ENCODE data around the gene AGAP1.
"Not testable (repeated sequence)": the region's sequence is repeated elsewhere in the genome, so short reads cannot be mapped to it uniquely, and the experiment has no call there.

AGAP1 gene

DNA sequence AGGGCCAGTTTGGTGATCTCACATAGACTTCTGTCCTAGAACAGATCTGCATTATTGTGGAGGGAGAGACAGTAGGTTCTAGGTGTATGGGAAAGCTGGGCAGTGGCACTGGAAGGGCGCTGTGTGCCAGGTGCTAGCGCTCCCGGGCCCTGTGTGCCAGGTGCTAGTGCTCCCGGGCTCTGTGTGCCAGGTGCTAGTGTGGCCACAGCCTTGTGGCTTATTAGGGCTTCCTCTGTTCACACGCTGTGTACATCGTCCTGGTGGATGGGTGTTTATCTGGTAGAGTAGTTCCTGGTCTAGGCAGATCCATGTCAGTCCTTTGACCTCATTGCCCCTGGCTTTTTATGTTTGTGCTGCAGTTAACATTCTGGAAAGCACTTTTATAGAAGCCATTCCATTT is 263.4 kb downstream of the AGAP1 start:
- H3K27ac ChIP-seq (ENCODE audit: poor library complexity, severe bottlenecking): no peak overlapping the region
- DNase-seq (ENCODE audit: low spot score) (no peak), ATAC-seq (ENCODE audit: low read depth) (no peak)
- H3K27me3 ChIP-seq (ENCODE audit: insufficient read depth, poor library complexity, severe bottlenecking): no peaks in the 10 kb centered on the region
- H3K9me3 ChIP-seq (ENCODE audit: severe bottlenecking): no peaks in the 10 kb centered on the region
- no peaks in the 10 kb centered on the region for H3K4me1 ChIP-seq (ENCODE audit: insufficient read depth, poor library complexity, severe bottlenecking)
- no peaks in the 10 kb centered on the region for H3K36me3 ChIP-seq (ENCODE audit: low read depth)
- no peak overlapping the region for H3K4me3 ChIP-seq (ENCODE audit: severe bottlenecking)
- TF ChIP-seq, protein P1, sequence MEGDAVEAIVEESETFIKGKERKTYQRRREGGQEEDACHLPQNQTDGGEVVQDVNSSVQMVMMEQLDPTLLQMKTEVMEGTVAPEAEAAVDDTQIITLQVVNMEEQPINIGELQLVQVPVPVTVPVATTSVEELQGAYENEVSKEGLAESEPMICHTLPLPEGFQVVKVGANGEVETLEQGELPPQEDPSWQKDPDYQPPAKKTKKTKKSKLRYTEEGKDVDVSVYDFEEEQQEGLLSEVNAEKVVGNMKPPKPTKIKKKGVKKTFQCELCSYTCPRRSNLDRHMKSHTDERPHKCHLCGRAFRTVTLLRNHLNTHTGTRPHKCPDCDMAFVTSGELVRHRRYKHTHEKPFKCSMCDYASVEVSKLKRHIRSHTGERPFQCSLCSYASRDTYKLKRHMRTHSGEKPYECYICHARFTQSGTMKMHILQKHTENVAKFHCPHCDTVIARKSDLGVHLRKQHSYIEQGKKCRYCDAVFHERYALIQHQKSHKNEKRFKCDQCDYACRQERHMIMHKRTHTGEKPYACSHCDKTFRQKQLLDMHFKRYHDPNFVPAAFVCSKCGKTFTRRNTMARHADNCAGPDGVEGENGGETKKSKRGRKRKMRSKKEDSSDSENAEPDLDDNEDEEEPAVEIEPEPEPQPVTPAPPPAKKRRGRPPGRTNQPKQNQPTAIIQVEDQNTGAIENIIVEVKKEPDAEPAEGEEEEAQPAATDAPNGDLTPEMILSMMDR (IDR thresholded peaks at IDR 0.05; ENCODE audit: poor library complexity, severe bottlenecking): no peak

DNA sequence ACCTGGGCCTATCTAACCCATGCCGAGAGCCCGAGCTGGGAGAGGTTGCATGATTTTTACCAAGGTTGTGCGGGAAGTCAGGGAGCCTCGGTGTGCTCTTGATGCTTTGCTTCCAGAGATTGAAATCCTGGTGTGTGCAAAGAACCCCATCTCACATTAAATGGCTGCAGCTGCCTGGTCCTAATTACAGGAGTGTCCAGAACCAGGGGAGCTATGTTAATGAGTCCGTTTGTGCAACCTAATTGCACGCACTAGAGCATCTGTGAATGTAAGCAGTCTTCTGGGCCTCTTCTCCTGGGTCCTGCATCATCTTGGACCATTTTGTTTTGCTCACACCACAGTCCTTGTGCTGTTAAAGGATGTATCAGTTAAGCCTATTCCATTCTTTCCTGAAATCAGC is 263.8 kb downstream of the AGAP1 start:
- no peak overlapping the region for H3K4me3 ChIP-seq (ENCODE audit: severe bottlenecking)
- ATAC-seq (ENCODE audit: low read depth): no peak
- DNase-seq (ENCODE audit: low spot score): no peak
- H3K27ac ChIP-seq (ENCODE audit: poor library complexity, severe bottlenecking): no peak overlapping the region
- no peaks in the 10 kb centered on the region for H3K4me1 ChIP-seq (ENCODE audit: insufficient read depth, poor library complexity, severe bottlenecking)
- TF ChIP-seq, protein P1 (IDR thresholded peaks at IDR 0.05; ENCODE audit: poor library complexity, severe bottlenecking): no peak
- no peaks in the 10 kb centered on the region for H3K36me3 ChIP-seq (ENCODE audit: low read depth)
- H3K9me3 ChIP-seq (ENCODE audit: severe bottlenecking): no peaks in the 10 kb centered on the region
- no peaks in the 10 kb centered on the region for H3K27me3 ChIP-seq (ENCODE audit: insufficient read depth, poor library complexity, severe bottlenecking)

DNA sequence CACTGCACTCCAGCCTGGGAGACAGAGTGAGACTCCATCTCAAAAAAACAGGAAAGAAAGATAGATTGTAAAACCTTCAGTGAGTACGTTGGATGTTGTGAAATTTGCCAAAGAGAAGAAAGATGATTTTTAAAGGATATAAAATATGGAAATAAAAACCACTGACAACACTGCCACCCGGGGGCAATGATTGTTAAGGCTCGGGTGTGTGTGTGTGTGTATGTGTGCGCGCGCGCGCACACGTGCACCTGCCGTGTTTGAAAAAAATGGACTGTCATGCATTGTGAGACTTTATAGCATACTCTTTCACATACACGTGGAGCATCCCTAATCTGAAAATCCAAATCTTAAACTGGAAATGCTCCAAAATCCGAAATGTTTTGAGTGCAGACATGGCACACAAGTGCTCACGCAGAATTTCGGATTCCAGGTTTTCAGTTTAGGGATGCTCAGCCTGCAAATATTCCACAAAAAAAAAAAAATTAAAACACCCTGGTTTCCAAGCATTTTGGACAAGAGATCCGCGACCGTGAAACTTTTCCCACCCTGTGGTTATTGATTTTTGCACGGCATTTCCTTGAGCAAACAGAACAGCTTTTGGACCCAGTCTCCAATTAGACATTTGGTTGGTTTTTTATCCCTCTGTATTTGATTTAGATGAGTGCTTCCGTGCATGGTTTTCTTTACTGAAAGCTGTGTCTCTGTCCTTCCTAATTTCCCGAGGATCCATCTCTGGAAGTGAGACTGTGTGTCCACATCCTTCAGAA is 269.2 kb downstream of the AGAP1 start:
- no peak for ATAC-seq (ENCODE audit: low read depth)

DNA sequence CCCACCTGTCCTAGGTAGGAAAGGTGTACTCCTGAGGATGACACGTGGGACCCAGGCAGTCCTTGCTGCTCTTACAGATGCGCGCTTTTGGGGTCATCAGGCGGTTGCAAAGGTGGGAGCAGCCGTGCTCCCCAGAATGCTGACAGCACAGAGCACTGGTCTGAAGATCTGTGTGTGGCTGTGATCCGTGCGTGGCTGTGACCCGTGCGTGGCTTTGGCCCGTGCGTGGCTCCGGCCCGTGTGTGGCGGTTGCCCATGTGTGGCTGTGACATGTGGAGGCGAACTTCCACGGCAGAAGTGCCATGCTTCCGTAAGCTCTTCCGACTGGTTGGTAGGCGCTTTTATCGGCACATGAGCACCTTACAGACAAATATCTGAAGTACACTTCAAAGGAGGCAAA is 270.0 kb downstream of the AGAP1 start:
- DNase-seq (ENCODE audit: low spot score) (no peak), ATAC-seq (ENCODE audit: low read depth) (no peak)
- no peak overlapping the region for H3K27ac ChIP-seq (ENCODE audit: poor library complexity, severe bottlenecking)
- no peaks in the 10 kb centered on the region for H3K27me3 ChIP-seq (ENCODE audit: insufficient read depth, poor library complexity, severe bottlenecking)
- peaks cover 9% of the 10 kb centered on the region for H3K4me1 ChIP-seq (ENCODE audit: insufficient read depth, poor library complexity, severe bottlenecking)
- no peaks in the 10 kb centered on the region for H3K9me3 ChIP-seq (ENCODE audit: severe bottlenecking)
- TF ChIP-seq, protein P1 (IDR thresholded peaks at IDR 0.05; ENCODE audit: poor library complexity, severe bottlenecking): no peak
- 0 out of 2 replicates have a peak, but pooled peaks cover 3% of the 10 kb centered on the region for H3K36me3 ChIP-seq (ENCODE audit: low read depth)
- no peak overlapping the region for H3K4me3 ChIP-seq (ENCODE audit: severe bottlenecking)

More for the DNA sequence above, 269.2 kb downstream of the AGAP1 start:
- H3K4me1 ChIP-seq (ENCODE audit: insufficient read depth, poor library complexity, severe bottlenecking): peaks cover 9% of the 10 kb centered on the region
- H3K9me3 ChIP-seq (ENCODE audit: severe bottlenecking): no peaks in the 10 kb centered on the region
- TF ChIP-seq, protein P1 (IDR thresholded peaks at IDR 0.05; ENCODE audit: poor library complexity, severe bottlenecking): no peak
- no peak for DNase-seq (ENCODE audit: low spot score)
- no peak overlapping the region for H3K27ac ChIP-seq (ENCODE audit: poor library complexity, severe bottlenecking)
- no peaks in the 10 kb centered on the region for H3K27me3 ChIP-seq (ENCODE audit: insufficient read depth, poor library complexity, severe bottlenecking)
- 0 out of 2 replicates have a peak, but pooled peaks cover 3% of the 10 kb centered on the region for H3K36me3 ChIP-seq (ENCODE audit: low read depth)
- no peak overlapping the region for H3K4me3 ChIP-seq (ENCODE audit: severe bottlenecking)

DNA sequence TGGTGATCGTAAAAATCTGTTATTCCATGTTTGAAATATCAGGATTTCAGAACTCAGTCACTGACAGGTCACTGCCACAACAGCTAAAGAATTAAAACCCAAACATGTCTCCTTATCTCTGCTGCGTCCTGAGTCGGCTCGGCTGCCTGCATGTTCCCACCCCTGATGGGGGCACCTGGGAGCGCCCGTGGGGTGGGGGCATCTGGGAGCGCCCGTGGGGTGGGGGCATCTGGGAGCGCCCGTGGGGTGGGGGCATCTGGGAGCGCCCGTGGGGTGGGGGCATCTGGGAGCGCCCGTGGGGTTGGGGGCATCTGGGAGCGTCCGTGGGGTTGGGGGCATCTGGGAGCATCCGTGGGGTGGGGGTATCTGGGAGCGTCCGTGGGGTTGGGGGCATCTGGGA is 270.6 kb downstream of the AGAP1 start:
- H3K4me1 ChIP-seq (ENCODE audit: insufficient read depth, poor library complexity, severe bottlenecking): peaks cover 14% of the 10 kb centered on the region
- DNase-seq (ENCODE audit: low spot score); H3K9me3 ChIP-seq (ENCODE audit: severe bottlenecking); H3K36me3 ChIP-seq (ENCODE audit: low read depth); H3K27ac ChIP-seq (ENCODE audit: poor library complexity, severe bottlenecking); ATAC-seq (ENCODE audit: low read depth); H3K4me3 ChIP-seq (ENCODE audit: severe bottlenecking); H3K27me3 ChIP-seq (ENCODE audit: insufficient read depth, poor library complexity, severe bottlenecking): not testable (repeated sequence)

All from RWPE2 (cell line).